HepG2 (cell line): ENCODE data around the gene ABCE1. TPM values are rescaled to one million over a fixed set of nuclear protein-coding genes. Genes with fewer than 3 reads are reported as not detected.

Experiments used
- ATAC-seq: fragments of 200-7000 bp; cut with Tn5 transposase; 3 replicates; pipeline ENCODE4 v1.9.1; 2020; ENCODE audit warnings: mild to moderate bottlenecking, moderate library complexity
- BruUV-seq: library from RNA; stranded (reverse); fragments of 400-500 nt; replicated peaks from 2 replicates; lab custom pipeline; 2021; lab: Mats Ljungman, UMichigan
- CTCF ChIA-PET: fragments of 300-600 bp; formaldehyde crosslinking; extraction: SDS; loops from one replicate; lab custom pipeline; 2021; ENCODE audit warnings: low total read pairs, inconsistent platforms, low intra/inter-chr PET ratio; lab: Yijun Ruan, JAX
- POLR2A ChIA-PET: fragments of 350-600 bp; sonication (Branson Sonifier 250); formaldehyde crosslinking; loops from one replicate; lab custom pipeline; 2020; ENCODE audit warnings: antibody characterized with exemption, inconsistent platforms; lab: Yijun Ruan, JAX
- DNase-seq: peaks from one replicate; pipeline ENCODE4 v3.0.0-alpha.2; 2015; ENCODE audit warnings: low spot score
- FAIRE-seq: peaks from 3 replicates; lab custom pipeline; 2011; peaks lifted over from hg19 to GRCh38; lab: Jason Lieb, UNC
- H2AFZ ChIP-seq: one replicate; pipeline ENCODE4 v1.6.1; 2011; ENCODE audit warnings: low read length, inconsistent platforms
- H3K27ac ChIP-seq: fragments of 300-600 bp; 3 replicates; pipeline ENCODE4 v1.8.0; 2011; ENCODE audit warnings: mixed run types, mild to moderate bottlenecking, mixed read lengths, low read length, inconsistent platforms; ENCODE audit not compliant: insufficient read depth; ENCODE audit errors: extremely low read length
- H3K27me3 ChIP-seq, 2 experiments: fragments of 200-600 bp in 1 of 2; 2 replicates in 1 of 2; 3 replicates in 1 of 2; pipeline versions ENCODE4 v1.6.0 to v1.8.0; 2011; ENCODE audit warnings: low read length in 2 of 2, mild to moderate bottlenecking in 2 of 2, moderate library complexity in 2 of 2, inconsistent platforms in 1 of 2; ENCODE audit not compliant: insufficient read depth in 2 of 2, control insufficient read depth in 1 of 2
- H3K36me3 ChIP-seq, 2 experiments: fragments of 200-600 bp in 1 of 2; replicated peaks in 1 of 2; 2 replicates in 1 of 2; 3 replicates in 1 of 2; pipeline versions ENCODE4 v1.5.1 to v1.8.0; 2011; ENCODE audit warnings: low read length in 2 of 2, inconsistent platforms in 1 of 2; ENCODE audit not compliant: insufficient read depth in 2 of 2, control insufficient read depth in 1 of 2
- H3K4me1 ChIP-seq: 2 replicates; pipeline ENCODE4 v1.5.1; 2012; ENCODE audit warnings: low read length, inconsistent platforms; ENCODE audit not compliant: insufficient read depth
- H3K4me2 ChIP-seq: 2 replicates; pipeline ENCODE4 v1.6.0; 2011; ENCODE audit warnings: low read depth, low read length, inconsistent platforms
- H3K4me3 ChIP-seq, 3 experiments: fragments of 200-600 bp in 1 of 3; sonication (generic), shearing (Covaris generic) in 1 of 3; replicated peaks in 1 of 3; 2 replicates each; pipeline ENCODE4 v1.5.1; 2011 to 2016; ENCODE audit warnings: low read length in 3 of 3, inconsistent platforms in 2 of 3, low read depth in 2 of 3, mild to moderate bottlenecking in 2 of 3, control low read depth in 1 of 3, mixed read lengths in 1 of 3; ENCODE audit not compliant: insufficient read depth in 1 of 3
- H3K79me2 ChIP-seq: one replicate; pipeline ENCODE4 v1.6.1; 2011; ENCODE audit warnings: low read length, inconsistent platforms; ENCODE audit not compliant: insufficient read depth
- H3K9ac ChIP-seq: 2 replicates; pipeline ENCODE4 v1.6.0; 2011; ENCODE audit warnings: mild to moderate bottlenecking, low read depth, low read length, inconsistent platforms; ENCODE audit not compliant: insufficient read depth
- H3K9me3 ChIP-seq: 2 replicates; pipeline ENCODE4 v1.5.1; 2012; ENCODE audit warnings: mild to moderate bottlenecking, low read length
- H4K20me1 ChIP-seq: 2 replicates; pipeline ENCODE4 v1.6.0; 2011; ENCODE audit warnings: inconsistent platforms, mild to moderate bottlenecking, low read length, moderate library complexity; ENCODE audit not compliant: insufficient read depth
- KAT2B ChIP-seq: fragments of 150-350 bp; IDR thresholded peaks from 2 replicates; pipeline ENCODE4 v1.6.1; 2014; ENCODE audit warnings: low read depth, low read length, borderline replicate concordance
- KLF16 ChIP-seq, 2 experiments: sonication (generic) in 1 of 2; formaldehyde crosslinking in 1 of 2; IDR thresholded peaks; 2 replicates each; pipeline versions ENCODE4 v1.6.1 to v1.8.0; 2016 to 2023; ENCODE audit warnings: missing genetic modification reagents in 2 of 2, missing compliant biosample characterization in 1 of 2
- MTF2 ChIP-seq: sonication (generic); formaldehyde crosslinking; IDR thresholded peaks from 2 replicates; pipeline ENCODE4 v1.5.0; 2020; ENCODE audit warnings: missing genetic modification reagents, borderline replicate concordance
- SAP130 ChIP-seq: IDR thresholded peaks from 2 replicates; pipeline ENCODE4 v1.6.1; 2016; ENCODE audit warnings: low read depth
- SOX13 ChIP-seq, 3 experiments: fragments of 450-650 bp in 1 of 3; sonication (generic) in 1 of 3; formaldehyde crosslinking in 1 of 3; IDR thresholded peaks in 2 of 3; conservative IDR thresholded peaks in 1 of 3; 2 replicates each; pipeline versions ENCODE4 v1.5.0 to v1.6.1; 2016 to 2020; ENCODE audit warnings: antibody characterized with exemption in 1 of 3, mild to moderate bottlenecking in 1 of 3, missing compliant biosample characterization in 1 of 3, missing genetic modification reagents in 1 of 3, moderate library complexity in 1 of 3
- SOX5 ChIP-seq: IDR thresholded peaks from 2 replicates; pipeline ENCODE4 v1.6.1; 2016; ENCODE audit warnings: borderline replicate concordance
- WIZ ChIP-seq: sonication (generic); formaldehyde crosslinking; IDR thresholded peaks from 2 replicates; pipeline ENCODE4 v1.5.1; 2020; ENCODE audit warnings: mild to moderate bottlenecking, missing genetic modification reagents
- XRCC5 ChIP-seq: fragments of 200-400 bp; formaldehyde crosslinking; optimal IDR thresholded peaks from 2 replicates; pipeline ENCODE3; 2017; ENCODE audit warnings: mild to moderate bottlenecking, low read length
- ZBTB8A ChIP-seq: sonication (generic); formaldehyde crosslinking; IDR thresholded peaks from 2 replicates; pipeline ENCODE4 v1.4.0; 2020; ENCODE audit warnings: mild to moderate bottlenecking, low read depth, missing genetic modification reagents, borderline replicate concordance
- ZMYM2 ChIP-seq: sonication (generic); formaldehyde crosslinking; IDR thresholded peaks from 2 replicates; pipeline ENCODE4 v1.8.0; 2022; ENCODE audit warnings: mild to moderate bottlenecking, missing genetic modification reagents
- WGBS: methylation state at CpG from one replicate; pipeline ENCODE4 v1.1.6; 2017; ENCODE audit warnings: low lambda C conversion rate; 5-methylcytosine and 5-hydroxymethylcytosine counted together
- in situ Hi-C: cut with HindIII; loops from 2 replicates; pipeline ENCODE4 v1.10.0; 2017; ENCODE audit warnings: low pct_unique_long_range_greater_than_20kb; ENCODE audit not compliant: extremely low pct_ligation_motif_present
- intact Hi-C: fragments of 100-400 bp; cut with micrococcal nuclease; formaldehyde crosslinking; loops from one replicate; pipeline ENCODE4 v1.10.0; 2022; ENCODE audit not compliant: unreplicated experiment
- polyA plus RNA-seq, 8 experiments: library from polyadenylated mRNA; depleted of rRNA in 3 of 8; stranded (reverse) in 7 of 8; unstranded in 1 of 8; fragments of >200 nt; fragmentation: Illumina TruSeq in 4 of 8; extraction: Trizol in 4 of 8; gene quantifications; 2 replicates each; pipeline versions ENCODE4 v1.2.1 to v1.2.3, GENCODE V29; 2011 to 2016; ENCODE audit warnings: low read depth in 4 of 8, missing spikeins in 1 of 8, mixed read lengths in 1 of 8; ENCODE audit not compliant: insufficient read depth in 1 of 8
- total RNA-seq, 5 experiments: library from RNA; depleted of rRNA; stranded (reverse); fragments of >200 nt; fragmentation: Illumina TruSeq; extraction: Trizol; gene quantifications; 2 replicates each; pipeline ENCODE4 v1.2.3, GENCODE V29; 2016; ENCODE audit warnings: low read depth in 1 of 5
- TF ChIP-seq, protein P1 (sequence below): sonication (generic); IDR thresholded peaks from 2 replicates; pipeline ENCODE4 v1.6.1; 2016; ENCODE audit warnings: low read depth, borderline replicate concordance
- TF ChIP-seq, protein P2 (sequence below): sonication (generic); formaldehyde crosslinking; IDR thresholded peaks from 2 replicates; pipeline ENCODE4 v1.9.0; 2021; ENCODE audit warnings: missing genetic modification reagents, borderline replicate concordance

ABCE1 gene
- total and polyA plus RNA-seq, 2 of the 13 experiments (the other 11 are each of a cell fraction or from before 2014, with no cell fraction given), result 50.8 to 139 TPM

DNA sequence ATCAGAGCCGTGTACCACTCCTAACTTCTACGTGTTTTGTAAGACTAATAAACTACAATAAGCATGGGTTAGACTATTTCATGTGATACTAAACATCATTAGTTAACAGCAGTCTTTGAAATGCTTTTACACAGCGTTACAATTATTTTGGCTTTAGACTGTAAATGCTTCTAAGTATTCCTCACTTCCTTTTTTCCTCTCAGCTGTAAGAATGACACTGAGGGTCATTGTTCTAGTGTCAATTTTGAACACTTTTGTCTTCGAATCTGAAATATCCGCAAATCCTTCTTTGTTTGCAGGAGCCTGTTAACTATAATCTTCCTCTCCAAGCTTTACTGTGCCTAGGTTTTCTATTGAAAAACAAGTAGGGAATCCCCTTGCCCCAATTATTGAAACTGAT, 1.5 kb downstream of the ABCE1 start:
- in situ Hi-C loops (loop anchor here (25.0 kb wide), 1 partner anchor 1587 kb away; the partner anchor contains the start of gene SMARCA5), intact Hi-C loops (loop anchor here (2.0 to 10.0 kb wide), 2 partner anchors 79 to 925 kb away; no protein-coding TSS in a partner anchor)
- peaks cover 0 to 16% of the 10 kb centered on the region in 2 experiments; a peak in 3 of 5 replicates for H3K36me3 ChIP-seq
- ATAC-seq (no peak), DNase-seq (peak; percentile 19), FAIRE-seq (no peak)
- no TSS peak for BruUV-seq
- POLR2A ChIA-PET, result interaction anchor here (2.0 kb wide), 1 partner anchor 16 kb away, joined by 8 read pairs; no protein-coding TSS in a partner anchor
- H2AFZ ChIP-seq, result no peak overlapping the region
- CTCF ChIA-PET, result no interaction called here
- H3K4me3 ChIP-seq, result peak overlapping the region; percentile 71 to 91 (median 85); a peak in 5 of 6 replicates
- H4K20me1 ChIP-seq, result peaks cover 15% of the 10 kb centered on the region; the same call in 1 of the 2 replicates
- H3K9me3 ChIP-seq, result peaks cover 3% of the 10 kb centered on the region; the same call in 1 of the 2 replicates
- H3K4me2 ChIP-seq, result peak overlapping the region; percentile 72
- H3K27me3 ChIP-seq, result no peaks in the 10 kb centered on the region; a peak in 1 of 5 replicates
- 6% methylated on average over 5 of the region's 5 CpGs for WGBS
- peak overlapping the region; percentile 94 for H3K9ac ChIP-seq
- TF ChIP-seq SOX13 (IDR thresholded peaks at IDR 0.05) (no peak), SOX13 (CRISPR knock-in tag; conservative IDR thresholded peaks at IDR 0.05 in 1 of 2, IDR thresholded peaks at IDR 0.05 in 1 of 2) (peak in 1 of 2 experiments; percentile 76; a peak in 2 of 4 replicates), KAT2B (no peak), WIZ (CRISPR knock-in tag) (no peak), SOX5 (peak; percentile 65; the same call in 1 of the 2 replicates), SAP130 (CRISPR knock-in tag) (peak; percentile 38; the same call in 1 of the 2 replicates), ZBTB8A (no peak), ZMYM2 (CRISPR knock-in tag) (no peak), XRCC5 (no peak), KLF16 (CRISPR knock-in tag; IDR thresholded peaks at IDR 0.05) (no peak), MTF2 (CRISPR knock-in tag) (no peak)
- TF ChIP-seq, protein P1, sequence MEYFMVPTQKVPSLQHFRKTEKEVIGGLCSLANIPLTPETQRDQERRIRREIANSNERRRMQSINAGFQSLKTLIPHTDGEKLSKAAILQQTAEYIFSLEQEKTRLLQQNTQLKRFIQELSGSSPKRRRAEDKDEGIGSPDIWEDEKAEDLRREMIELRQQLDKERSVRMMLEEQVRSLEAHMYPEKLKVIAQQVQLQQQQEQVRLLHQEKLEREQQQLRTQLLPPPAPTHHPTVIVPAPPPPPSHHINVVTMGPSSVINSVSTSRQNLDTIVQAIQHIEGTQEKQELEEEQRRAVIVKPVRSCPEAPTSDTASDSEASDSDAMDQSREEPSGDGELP, result peak; percentile 45; the same call in 1 of the 2 replicates
- TF ChIP-seq, protein P2, sequence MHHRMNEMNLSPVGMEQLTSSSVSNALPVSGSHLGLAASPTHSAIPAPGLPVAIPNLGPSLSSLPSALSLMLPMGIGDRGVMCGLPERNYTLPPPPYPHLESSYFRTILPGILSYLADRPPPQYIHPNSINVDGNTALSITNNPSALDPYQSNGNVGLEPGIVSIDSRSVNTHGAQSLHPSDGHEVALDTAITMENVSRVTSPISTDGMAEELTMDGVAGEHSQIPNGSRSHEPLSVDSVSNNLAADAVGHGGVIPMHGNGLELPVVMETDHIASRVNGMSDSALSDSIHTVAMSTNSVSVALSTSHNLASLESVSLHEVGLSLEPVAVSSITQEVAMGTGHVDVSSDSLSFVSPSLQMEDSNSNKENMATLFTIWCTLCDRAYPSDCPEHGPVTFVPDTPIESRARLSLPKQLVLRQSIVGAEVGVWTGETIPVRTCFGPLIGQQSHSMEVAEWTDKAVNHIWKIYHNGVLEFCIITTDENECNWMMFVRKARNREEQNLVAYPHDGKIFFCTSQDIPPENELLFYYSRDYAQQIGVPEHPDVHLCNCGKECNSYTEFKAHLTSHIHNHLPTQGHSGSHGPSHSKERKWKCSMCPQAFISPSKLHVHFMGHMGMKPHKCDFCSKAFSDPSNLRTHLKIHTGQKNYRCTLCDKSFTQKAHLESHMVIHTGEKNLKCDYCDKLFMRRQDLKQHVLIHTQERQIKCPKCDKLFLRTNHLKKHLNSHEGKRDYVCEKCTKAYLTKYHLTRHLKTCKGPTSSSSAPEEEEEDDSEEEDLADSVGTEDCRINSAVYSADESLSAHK (CRISPR knock-in tag), result no peak
- peaks cover 47% of the 10 kb centered on the region for H3K4me1 ChIP-seq
- no peak overlapping the region for H3K27ac ChIP-seq
- H3K79me2 ChIP-seq, result peaks cover 87% of the 10 kb centered on the region
